Peyer's patch (tissue), 4 donors: ENCODE data around the gene TRIM58.

ENCODE experiments used
- POLR2A ChIP-seq, 2 donors: fragments of 450-650 bp; IDR thresholded peaks; one replicate each; pipeline ENCODE4 v1.5.1; 2017; ENCODE audit warnings: antibody characterized with exemption in 2 of 2, mild to moderate bottlenecking in 2 of 2, moderate library complexity in 2 of 2
- TF ChIP-seq, protein P1 (sequence below), 6 experiments: fragments of 450-650 bp in 4 of 6; fragments of 200-600 bp in 2 of 6; sonication (generic) in 1 of 6; IDR thresholded peaks; one replicate each; pipeline ENCODE4 v1.5.1; 2017 to 2019; ENCODE audit warnings: antibody characterized with exemption in 6 of 6, mild to moderate bottlenecking in 3 of 6, moderate library complexity in 1 of 6

- TF ChIP-seq, protein P1, sequence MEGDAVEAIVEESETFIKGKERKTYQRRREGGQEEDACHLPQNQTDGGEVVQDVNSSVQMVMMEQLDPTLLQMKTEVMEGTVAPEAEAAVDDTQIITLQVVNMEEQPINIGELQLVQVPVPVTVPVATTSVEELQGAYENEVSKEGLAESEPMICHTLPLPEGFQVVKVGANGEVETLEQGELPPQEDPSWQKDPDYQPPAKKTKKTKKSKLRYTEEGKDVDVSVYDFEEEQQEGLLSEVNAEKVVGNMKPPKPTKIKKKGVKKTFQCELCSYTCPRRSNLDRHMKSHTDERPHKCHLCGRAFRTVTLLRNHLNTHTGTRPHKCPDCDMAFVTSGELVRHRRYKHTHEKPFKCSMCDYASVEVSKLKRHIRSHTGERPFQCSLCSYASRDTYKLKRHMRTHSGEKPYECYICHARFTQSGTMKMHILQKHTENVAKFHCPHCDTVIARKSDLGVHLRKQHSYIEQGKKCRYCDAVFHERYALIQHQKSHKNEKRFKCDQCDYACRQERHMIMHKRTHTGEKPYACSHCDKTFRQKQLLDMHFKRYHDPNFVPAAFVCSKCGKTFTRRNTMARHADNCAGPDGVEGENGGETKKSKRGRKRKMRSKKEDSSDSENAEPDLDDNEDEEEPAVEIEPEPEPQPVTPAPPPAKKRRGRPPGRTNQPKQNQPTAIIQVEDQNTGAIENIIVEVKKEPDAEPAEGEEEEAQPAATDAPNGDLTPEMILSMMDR (IDR thresholded peaks at IDR 0.05): no peak
- no peak for TF ChIP-seq POLR2A (IDR thresholded peaks at IDR 0.05)
Measured at GRCh38 chr1:247906504-247907047, 49.6 kb downstream of the TRIM58 start.
